GM19372 (cell line): ENCODE measurements around the gene RBM25.

Source experiments
- ATAC-seq: cut with Tn5 transposase; IDR thresholded peaks from one replicate; pipeline ENCODE4 v1.9.1; 2021; ENCODE audit warnings: mild to moderate bottlenecking, low read depth, moderate library complexity; ENCODE audit not compliant: unreplicated experiment

RBM25 gene

DNA sequence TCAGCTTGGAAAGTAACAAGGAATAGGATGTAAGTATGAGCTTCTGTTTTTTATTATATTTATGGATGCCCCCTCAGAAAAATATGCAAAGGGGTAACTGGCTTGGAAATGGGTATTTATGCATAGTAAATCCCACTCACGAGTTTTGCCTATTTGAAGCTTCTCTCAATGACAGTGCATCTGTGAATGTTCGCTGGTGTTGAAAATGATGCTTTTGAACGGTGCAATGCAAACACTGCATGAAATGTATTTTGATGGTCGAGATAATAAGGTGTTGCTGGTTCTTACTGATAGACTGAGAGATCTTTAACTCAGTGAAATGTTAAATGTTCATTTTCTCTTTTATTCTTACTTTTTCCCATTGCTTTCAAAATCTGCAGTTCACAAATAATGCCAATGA lies 42.0 kb downstream of the RBM25 start:
- ATAC-seq: no peak

DNA sequence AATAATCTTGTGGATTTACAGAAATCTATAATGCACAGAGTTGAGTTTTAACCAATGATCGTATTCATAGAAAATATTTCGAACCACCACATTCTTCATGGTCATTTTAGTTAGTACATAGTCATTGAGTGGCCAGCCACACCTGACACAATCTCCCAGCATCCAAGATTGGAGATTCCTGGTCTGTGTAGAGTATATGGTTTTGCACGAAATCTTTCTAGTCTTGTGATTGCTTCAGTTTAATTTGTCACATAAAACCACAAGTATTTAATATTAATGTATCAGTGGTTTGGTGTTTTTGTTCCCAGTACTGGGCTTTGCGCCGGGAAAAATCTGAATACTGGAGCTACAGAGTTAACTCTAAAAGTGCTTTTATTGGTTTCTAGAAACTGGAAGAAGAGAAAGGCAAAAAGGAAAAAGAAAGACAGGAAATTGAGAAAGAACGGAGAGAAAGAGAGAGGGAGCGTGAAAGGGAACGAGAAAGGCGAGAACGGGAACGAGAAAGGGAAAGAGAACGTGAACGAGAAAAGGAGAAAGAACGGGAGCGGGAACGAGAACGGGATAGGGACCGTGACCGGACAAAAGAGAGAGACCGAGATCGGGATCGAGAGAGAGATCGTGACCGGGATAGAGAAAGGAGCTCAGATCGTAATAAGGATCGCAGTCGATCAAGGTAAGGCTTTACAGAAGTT lies 44.6 kb downstream of the RBM25 start:
- no peak for ATAC-seq

DNA sequence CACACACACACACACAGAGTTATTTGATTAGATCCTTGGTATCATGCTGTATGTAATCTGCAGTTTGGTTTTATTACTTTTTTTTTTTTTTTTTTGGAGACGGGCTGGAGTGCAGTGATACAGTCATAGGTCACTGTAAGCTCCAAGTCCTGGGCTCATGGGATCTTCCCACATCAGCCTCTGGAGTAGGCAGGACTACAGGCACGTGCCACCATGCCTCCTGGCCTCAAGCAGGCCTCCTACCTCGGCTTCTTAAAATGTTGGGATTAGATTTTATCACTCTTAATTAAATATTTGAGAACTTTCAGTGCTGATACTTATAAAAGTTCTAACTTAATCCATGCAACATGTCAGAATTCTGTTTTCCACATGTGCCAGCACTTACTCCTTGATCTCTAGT lies 46.7 kb downstream of the RBM25 start:
- ATAC-seq: no peak

DNA sequence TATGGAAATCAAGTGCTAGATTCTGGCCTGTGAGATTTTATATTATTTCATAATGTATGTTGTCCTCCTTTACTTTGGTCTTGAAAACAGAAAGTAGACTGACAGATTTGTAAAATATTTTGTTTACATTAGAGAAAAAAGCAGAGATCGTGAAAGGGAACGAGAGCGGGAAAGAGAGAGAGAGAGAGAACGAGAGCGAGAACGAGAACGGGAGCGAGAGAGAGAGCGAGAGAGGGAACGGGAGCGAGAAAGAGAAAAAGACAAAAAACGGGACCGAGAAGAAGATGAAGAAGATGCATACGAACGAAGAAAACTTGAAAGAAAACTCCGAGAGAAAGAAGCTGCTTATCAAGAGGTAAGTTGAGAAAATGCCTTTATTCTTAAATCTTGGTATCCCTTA lies 47.4 kb downstream of the RBM25 start:
- no peak for ATAC-seq

DNA sequence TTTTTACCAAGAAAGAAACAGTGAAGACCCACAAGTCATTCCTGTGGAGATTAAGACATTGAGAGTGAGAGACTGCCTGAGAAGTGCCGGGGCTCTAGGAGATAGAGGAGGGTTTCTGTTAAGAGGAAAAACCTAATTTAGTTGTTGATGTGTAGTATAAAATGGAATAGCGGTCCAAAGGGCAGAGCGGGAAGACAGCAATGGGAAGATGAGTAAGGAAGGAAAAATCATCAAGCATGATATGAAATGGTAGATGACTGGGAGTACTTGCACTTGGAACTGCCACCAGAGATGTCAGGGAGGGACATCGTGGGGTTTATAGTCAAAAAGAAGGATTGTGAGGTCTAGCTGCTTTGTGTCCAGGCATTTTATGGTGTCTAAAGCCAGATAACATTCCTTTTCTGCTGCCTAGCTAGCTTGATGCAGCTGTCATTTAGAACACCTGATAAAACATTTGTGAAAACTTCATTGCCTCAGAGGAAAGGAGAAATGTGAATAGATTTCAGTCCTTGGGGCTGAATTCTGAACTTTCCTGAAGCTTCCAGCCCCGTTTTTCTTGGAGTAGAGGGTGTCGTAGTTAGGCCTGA lies 57.8 kb downstream of the RBM25 start:
- ATAC-seq: no peak

DNA sequence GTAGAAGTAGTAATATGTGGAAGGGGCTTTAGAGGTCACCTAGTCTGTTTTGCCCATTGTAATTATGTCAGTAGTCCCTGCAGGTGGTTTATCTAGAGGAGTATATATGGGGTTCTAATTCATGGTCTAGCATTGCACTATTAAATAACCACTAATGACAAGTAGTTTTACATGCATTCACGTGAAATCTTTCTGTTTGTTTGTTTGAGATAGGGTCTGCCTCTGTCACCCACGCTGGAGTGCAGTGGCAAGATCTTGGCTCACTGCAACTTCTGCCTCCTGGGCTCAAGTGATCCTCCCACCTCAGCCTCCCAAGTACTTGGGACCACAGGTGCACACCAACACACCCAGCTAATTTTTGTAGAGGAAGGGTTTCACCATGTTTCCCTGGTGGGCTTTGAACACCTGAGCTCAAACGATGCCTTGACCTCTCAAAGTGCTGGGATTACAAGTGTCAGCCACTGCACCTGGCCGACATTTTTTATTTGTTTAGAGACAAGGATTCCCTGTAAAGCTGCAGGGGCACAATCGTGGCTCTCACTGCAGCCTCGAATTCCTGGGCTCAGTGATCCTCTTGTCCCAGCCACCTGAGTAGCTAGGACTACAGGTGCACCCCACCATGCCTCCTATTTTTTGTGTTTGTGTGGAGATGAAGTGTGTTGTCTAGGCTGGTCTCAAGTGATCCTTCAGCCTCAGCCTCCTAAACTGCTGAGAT lies 66.0 kb downstream of the RBM25 start:
- no peak for ATAC-seq

DNA sequence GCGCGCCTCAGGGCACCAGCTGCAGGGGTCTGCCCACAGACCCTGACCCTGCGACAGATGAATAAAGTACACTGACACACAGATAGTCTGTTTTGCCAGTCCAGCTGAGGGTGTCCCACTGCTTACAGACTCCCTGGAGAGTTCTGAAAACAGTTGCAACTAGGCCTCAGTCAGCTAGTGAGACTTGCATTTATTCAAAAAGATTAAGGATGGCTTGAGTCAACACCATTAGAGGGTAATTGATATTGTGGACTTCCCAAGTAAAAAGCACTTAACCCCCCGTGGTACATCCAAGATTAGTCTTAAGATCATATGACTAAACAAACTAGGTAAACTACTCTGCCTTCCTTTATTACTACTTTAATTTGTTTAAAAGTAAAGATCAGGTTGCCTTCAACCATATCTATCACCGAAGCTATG lies 66.8 kb downstream of the RBM25 start:
- no peak for ATAC-seq

DNA sequence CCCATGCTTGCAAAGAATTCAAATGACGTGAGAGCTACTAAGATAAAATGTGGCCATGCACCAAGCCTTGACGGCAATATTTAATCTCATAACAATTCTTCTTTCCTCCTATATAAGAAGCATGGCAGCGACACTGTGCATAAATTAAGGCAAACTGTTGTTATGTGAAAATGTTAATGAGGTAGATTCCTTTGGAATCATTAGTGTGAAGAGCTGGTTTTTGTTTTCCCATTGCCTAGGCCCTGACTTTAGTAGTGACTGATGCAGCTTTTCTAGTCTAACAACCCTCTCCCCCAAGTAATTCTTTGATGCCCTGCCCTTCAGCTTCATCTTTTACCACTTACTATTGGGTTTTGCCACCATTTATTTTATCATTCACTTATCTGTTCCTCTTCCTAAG lies 67.4 kb downstream of the RBM25 start:
- ATAC-seq: no peak

DNA sequence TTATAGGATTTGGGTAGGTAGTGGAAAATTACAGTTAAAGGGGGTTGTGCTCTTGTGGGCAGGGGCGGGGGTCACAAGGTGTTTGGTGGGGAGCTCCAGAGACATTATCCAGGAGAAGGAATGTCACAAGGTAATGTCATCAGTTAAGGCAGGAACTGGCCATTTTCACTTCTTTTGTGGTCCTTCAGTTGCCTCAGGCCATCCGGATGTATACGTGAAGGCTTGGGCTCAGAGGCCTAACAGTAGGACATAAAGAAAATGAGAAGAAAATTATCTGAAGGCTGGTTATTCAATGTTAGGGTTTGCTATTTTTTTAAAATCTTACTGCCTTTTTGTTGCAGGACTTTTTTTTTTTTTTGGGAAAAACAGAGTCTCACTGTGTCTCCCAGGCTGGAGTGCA lies 75.5 kb downstream of the RBM25 start:
- ATAC-seq: no peak

DNA sequence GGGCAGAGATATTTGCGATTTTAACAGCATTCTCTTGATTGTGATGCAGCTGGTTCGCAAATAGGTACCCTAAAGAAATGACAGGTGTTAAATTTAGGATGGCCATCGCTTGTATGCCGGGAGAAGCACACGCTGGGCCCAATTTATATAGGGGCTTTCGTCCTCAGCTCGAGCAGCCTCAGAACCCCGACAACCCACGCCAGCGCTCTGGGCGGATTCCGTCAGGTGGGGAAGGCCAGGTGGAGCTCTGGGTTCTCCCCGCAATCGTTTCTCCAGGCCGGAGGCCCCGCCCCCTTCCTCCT lies 77.7 kb downstream of the RBM25 start:
- ATAC-seq: no peak

DNA sequence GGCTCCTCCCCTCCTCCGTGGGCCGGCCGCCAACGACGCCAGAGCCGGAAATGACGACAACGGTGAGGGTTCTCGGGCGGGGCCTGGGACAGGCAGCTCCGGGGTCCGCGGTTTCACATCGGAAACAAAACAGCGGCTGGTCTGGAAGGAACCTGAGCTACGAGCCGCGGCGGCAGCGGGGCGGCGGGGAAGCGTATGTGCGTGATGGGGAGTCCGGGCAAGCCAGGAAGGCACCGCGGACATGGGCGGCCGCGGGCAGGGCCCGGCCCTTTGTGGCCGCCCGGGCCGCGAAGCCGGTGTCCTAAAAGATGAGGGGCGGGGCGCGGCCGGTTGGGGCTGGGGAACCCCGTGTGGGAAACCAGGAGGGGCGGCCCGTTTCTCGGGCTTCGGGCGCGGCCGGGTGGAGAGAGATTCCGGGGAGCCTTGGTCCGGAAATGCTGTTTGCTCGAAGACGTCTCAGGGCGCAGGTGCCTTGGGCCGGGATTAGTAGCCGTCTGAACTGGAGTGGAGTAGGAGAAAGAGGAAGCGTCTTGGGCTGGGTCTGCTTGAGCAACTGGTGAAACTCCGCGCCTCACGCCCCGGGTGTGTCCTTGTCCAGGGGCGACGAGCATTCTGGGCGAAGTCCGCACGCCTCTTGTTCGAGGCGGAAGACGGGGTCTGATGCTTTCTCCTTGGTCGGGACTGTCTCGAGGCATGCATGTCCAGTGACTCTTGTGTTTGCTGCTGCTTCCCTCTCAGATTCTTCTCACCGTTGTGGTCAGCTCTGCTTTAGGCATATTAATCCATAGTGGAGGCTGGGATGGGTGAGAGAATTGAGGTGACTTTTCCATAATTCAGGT lies 78.3 kb downstream of the RBM25 start, which contains the start of gene PSEN1:
Gene PSEN1, plus strand, starts transcription at position 121 of the 839 bp plus-strand sequence. CDS start 11,513 bp downstream, outside the sequence.
- ATAC-seq: peak; percentile 91

DNA sequence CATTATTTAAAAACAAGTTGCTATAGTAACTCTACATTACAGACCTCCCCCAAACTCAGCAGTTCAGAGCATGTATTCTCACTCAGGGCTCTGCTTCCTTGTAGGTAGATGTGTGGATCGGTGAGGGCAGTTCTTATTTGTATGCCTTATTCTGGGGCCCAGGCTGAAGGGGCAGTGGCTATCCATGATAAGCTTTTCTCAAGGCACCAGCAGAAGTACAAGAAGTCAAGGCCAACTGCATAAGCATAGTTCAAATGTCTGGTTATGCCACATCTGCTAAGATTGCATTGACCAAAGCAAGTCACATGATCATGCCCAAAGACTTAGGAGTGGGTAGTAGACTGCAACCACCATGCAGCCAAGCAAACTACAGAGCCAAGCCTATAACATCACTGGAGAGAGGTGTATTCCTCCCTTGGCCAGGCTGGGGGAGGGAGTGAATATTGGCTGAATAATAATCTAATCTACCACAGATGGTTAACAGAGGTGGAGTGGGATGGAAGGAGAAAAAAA lies 82.5 kb downstream of the RBM25 start:
- no peak for ATAC-seq

DNA sequence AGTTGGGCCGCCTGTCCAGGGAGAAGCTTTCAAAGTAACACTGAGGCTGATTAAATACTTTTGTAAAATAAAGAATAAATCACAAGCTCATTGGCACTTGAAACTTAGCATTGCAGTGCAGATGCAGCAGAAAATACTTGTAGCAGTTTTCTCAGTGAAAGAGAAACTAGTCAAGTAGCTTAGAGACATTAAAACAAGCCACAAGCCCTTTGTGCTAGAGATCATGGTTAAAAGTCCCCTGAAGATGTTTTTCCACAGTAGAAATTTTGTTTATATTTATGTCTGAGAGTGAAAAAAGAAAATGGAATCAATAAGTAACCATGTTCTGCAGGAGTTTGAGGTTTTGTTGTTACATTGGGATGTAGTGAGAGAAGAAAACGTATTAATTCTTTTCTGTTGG lies 83.9 kb downstream of the RBM25 start:
- ATAC-seq: no peak

DNA sequence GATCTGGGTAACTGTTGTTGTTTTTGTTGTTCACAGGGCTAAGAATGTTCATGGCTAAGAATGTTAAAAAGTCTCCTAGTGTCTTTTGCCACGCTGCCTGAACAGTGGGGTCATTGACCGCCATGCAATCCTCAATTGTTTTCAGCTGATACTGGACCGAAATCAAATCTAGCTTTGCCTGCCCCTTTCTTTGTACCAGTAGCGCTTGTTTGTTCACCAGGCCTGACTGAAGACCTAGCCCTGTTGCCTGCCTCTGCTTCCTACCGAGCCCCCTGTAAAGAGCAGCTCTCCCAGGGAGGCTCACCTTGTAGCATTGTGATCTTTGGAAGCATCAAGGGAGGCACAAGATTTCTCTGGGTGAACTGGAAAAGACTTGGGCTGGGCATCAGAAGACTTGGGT lies 84.7 kb downstream of the RBM25 start:
- ATAC-seq: no peak

DNA sequence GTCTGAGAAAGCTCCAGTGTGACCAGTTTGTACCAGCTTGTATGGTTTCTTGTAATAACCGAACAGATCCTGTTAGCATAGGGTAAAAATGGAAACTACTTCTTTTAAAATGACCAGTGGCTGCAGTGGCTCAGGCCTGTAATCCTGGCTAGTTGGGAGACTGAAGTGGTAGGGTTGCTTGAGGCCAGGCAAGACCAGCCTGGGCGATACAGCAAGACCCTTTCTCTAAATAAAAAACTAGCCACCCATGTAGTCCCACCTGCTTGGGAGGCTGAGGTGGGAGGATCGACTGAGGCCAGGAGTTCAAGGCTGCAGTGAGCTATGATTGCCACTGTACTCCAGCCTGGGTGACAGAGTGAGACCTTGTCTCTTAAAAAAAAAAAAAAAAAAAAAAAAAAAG lies 85.3 kb downstream of the RBM25 start:
- no peak for ATAC-seq

DNA sequence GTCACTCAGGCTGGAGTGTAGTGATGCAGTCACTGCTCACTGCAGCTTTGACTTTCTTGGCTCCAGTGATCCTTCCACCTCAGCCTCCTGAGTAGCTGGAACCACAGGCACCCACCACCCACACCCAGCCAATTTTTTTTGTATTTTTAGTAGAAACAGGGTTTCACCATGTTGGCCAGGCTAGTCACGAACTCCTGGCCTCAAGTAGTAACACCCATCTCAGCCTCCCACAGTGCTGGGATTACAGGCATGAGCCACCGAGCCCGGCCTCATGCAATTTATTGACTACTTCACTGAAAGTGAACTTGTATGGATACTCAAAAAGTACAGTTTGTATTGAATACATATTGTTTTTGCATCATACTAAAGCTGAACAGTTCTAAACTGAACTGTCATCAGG lies 87.0 kb downstream of the RBM25 start:
- ATAC-seq: no peak

DNA sequence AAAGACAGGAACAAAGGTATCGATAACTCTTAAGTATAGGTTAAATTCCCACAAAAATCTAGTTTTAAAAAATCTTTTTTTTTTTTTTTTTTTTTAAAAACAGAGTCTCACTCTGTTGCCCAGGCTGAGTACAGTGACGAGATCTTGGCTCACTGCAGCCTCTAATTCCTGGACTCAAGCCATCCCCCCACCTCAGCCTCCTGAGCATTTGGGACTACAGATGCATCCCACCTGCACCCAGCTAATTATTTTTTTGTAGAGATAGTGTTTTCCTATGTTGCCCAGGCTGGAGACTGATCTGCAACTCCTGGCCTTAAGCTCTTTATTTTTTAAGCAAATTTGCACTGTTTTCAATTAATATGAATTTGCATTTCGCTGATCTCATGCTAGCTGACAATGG lies 87.8 kb downstream of the RBM25 start:
- no peak for ATAC-seq

DNA sequence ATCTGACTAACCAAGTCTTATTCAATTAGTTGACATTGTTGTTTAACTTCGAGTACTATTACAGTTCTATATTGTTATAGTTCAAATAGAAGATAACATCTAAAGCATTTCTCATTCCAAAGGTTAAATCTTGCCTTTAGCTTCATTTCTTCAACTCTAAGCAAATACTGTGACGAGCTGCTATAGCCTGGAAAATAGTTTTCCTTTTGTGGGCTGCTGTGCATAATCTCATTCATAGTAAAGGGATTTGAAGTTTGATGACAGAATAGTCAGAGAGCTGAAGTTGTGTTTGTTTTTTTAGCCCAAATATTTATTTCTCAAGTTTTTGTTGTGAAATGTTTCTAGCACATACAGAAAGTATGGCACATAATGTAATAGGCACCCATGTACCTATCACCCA lies 91.4 kb downstream of the RBM25 start:
- no peak for ATAC-seq

DNA sequence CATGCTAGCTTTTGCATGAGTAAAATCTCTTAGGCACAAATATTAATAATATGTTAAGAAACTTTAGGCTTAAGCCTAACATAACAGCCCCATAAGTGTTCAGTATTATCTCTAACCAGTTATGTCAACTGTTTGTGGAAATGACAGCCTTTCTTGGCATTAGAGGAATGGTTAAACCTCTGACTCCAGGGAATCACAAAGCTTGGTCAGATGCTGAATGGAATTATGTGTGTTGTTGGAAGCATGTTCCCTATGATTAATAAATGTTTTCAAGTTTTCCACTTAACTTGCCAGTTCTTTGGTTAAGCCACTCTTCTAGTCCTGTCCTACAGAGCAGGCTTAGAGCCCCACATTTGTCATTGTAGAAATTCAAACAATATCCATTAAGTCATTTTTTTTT lies 94.9 kb downstream of the RBM25 start:
- no peak for ATAC-seq

DNA sequence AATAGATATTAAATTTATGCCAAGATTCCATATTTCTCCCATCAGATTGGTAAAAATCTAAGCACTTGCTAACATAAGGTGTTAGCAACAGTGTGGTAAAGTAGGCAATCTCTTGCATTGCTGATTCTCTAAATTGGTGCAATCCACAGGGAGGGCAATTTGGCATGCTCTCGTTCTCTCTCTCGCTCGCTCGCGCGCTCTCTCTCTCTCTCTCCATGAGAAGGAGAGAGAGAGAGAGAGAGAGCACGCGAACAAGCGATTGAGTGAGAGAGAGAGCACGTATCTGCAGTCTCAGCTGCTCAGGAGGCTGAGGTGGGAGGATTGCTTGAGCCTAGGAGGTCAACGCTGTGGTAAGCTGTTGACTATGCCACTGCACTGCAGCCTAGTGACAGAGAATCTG lies 103.9 kb downstream of the RBM25 start:
- no peak for ATAC-seq

DNA sequence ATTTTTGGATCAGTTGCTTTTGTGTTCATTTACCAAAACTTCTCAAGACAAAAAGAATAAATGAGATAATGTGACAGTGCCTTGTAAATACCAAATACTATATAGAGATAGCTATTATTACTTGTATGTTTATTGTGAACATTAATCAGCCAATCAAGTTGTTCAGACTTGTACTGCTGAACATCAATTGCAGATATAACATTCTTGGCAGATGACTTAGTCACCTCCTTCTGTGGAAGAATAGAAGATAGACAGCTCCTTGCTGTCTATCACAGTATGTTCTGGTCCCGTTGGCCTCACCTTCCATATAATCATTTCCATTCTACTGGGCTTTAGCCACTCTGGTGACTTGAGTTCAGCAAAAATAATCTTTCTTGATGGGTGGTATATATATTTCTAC lies 108.1 kb downstream of the RBM25 start:
- no peak for ATAC-seq
